ENCODE data around the gene GSS.

Gene GSS

DNA sequence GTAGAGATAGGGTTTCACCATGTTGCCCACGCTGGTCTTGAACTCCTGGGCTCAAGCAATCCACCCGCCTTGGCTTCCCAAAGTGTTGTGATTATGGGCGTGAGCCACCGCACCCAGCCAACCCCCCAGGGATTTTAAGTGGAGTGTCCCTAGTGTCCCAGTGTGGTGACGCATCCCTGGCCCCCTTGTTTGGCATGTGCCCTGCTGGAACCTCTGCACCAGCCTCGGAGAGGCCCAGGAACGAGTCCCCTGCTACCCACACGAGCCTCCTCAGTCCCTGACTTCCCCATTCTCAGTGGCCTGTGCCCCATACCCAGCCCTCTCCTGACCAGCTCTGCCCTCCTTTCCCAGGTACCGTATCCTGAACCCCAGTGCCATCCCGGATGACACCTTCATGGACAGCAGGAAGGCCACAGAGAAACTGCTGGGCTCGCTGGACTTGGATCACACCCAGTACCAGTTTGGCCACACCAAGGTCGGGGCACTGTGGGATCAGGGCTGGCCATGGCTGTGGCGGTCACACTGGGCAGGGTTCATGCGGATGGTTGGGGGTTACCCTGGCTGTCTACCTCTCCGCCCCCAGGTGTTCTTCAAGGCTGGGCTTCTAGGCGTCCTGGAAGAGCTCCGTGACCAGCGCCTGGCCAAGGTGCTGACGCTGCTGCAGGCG, 37.3 kb upstream of the GSS start:
- DNase-seq = no peak

DNA sequence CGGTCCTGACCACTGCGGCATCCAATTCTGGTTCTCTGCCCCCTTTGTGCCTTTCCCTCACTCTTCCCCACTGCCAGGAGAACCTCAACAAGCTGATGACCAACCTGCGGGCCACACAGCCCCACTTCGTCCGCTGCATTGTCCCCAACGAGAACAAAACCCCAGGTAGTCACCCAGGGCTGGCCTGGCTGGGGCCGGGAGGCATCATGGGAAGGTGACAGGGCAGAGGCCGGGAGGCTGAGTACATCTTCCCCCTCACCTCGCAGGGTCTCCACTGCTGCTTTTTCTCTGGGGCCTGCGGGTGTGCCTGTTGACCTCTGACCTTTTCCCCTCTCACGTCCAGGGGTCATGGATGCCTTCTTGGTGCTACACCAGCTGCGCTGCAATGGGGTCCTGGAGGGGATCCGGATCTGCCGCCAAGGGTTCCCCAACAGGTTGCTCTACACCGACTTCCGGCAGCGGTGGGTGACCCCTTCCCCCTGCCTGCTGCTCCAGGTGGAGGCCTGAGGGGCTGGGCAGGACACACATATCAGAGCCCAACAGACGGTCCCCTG, 35.1 kb upstream of the GSS start:
- DNase-seq = no peak

GRCh38 chr20:34990231-34990630, 34.6 kb upstream of the GSS start:
- DNase-seq = no peak

GRCh38 chr20:34989670-34990069, 34.1 kb upstream of the GSS start:
- no peak for DNase-seq

DNA sequence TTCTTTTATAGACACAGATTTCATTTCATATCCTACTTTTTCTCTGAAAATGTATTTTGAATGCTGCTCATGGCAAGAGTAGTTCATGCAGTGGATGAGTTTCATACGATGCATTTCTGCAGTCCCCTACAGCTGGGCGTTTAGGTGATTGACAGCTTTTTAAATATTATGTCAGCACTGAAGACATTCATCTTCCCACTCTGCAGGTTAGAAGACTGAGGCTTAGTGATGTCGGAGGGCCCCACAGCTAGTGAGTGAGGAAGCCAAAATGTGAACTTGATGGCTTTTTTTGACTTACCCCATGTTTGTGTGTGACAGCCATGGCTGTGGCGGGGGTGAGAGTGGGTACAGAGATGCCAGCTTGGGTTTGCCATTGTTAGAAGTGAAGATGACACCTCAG, 33.5 kb upstream of the GSS start:
- no peak for DNase-seq

GRCh38 chr20:34988191-34988540, 32.6 kb upstream of the GSS start:
- no peak for DNase-seq

GRCh38 chr20:34987288-34988190, 31.9 kb upstream of the GSS start:
- DNase-seq = no peak

DNA sequence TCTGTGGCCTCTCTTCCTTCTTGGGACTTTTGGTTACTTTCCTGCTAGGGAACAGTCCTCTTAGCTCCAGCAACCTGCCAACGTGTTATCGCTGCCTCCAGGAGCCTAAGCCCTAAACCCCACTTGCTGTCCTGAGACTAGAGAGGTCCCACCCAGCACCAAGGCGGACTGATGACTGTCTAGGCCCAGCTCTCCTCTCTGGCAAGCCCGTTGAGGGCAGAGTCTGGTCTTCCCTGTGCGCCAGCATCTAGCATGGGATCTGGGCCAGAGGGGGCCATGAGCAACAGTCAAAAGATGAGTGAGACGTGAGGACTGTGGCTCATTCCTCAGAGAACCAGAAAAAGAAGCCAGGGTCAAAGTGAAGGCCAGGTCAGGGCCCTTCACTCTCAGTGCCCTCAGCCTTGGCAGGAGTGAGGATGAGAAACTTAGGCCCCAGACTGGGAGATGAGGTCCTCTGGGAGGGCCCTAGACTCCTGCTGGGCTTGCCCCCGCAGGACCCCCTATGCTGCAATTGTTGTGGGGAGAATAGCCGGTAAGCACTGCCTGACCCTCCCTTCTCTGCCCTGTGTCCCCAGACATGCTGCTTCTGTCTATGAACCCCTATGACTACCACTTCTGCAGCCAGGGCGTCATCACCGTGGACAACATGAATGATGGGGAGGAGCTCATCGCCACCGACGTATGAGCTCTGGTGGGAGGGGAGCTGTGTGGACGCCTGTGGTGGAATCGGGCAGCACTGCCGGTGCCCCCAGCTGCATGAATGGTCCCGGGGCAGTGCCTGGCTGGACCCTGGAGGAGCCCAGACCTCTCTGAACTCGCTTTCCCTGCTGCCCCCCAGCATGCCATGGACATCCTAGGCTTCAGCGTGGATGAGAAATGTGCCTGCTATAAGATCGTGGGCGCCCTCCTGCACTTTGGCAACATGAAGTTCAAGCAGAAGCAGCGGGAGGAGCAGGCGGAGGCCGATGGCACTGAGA, 31.0 kb upstream of the GSS start:
- no peak for DNase-seq

DNA sequence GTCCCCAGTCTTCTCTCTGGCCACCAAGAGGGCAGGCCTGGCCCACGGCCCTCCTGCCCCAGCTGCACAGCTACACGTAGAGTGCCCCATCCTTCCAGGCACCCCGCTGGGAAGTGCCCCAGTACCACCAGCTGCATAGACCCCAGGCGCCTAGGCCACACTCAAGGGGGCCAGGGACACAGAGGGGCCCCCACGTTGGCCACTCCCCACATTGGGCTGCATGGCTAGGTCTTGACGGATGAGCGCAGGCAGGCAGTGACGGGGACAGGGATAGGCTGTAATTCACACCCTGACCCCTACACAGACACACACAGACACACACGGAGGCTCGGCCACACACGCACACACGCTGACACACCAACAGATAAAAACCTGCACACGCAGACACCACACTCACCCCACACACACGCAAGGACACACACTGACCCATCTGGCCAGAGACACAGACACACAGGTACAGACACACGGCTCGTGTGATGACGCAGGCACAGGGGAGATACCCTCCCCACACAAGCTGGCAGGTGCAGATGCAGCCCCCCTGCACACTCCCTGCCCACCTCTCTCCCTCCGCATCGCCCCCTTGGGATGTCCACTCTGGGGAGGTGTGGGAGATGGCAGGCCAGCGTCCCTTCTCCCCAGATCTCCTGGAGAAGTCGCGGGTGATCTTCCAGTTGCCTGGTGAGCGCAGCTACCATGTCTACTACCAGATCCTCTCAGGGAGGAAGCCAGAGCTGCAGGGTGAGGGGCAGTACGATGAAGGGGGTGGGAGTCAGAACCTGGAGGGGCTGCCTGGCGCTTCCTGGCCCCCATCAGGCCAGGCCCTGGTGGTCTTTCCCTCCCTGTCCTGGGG, 30.1 kb upstream of the GSS start:
- DNase-seq = no peak

- DNase-seq = no peak
These were observed 29.2 kb upstream of the GSS start for GRCh38 chr20:34984756-34985261.

DNA sequence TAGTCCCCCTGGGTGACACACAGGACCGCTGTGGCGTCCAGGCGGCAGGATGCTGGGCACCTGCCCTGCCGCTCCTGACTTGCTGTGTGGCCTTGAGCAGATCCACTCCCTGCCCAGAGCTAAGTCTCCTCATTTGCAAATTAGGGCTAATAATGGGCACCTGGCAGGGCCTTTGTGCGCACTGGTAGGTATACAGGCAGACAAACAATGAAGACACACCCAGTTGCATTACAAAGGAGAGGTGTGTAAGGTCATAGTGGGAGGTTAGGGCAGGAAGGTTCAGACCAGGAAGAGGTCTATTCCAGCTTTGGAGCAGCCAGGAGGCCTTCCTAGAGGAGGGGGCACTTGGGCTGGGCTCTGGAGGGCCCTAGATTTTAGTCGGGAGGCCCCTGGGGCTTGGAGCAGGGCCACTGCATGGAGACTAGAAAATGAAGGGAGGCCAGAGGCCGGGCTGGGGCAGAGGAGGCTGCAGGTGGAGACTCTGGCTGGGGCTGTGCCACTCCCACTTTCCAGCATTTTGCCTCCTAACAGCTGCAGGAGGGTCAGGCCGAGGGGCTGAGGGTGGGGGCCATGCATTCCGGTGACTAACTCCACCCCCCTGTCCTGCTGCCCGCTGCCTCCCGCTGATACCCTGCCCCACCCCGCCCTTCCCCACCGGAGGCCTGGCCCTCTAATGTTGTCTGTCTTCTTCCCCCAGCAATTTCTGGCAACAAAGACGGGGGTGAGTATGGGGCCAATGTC, 28.6 kb upstream of the GSS start:
- DNase-seq = no peak

DNA sequence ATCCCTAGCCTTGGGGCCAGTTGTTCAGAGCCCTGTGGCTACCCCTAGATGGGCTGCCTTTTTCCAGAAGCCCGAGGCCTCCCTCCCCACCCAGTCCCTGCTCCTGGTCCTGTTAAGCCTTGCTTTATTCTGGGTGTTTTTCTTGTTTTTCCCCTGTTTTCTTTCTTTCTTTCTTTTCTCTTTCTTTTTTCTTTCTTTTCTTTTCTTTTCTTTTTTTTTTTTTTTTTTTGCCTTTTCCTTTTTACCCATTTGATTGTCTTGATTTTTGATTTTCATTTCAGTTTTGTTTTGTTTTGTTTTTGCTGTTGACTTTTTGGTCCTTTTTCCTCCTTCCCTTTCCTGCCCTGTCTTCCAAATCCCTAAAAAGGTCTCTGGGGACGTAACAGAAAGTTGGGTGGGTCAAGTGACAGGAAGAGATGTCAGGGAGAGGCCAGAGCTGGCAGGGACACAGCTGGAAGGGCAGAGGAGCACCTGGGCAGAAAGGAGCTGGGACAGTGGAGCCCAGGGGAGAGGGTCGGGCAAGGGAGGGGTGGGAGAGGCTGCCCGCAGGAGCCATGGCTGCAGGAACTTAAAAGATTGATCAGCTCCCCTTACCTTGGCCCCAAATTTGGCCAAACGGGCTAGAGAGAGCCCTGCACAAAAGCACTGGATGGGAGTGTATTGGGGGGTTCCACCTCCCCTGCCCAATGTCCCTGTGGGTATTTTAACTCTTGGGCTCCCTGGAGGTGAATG, 27.6 kb upstream of the GSS start:
- no peak for DNase-seq

GRCh38 chr20:34982270-34983088, 26.9 kb upstream of the GSS start:
- DNase-seq = no peak

GRCh38 chr20:34980543-34981233, 25.1 kb upstream of the GSS start:
- DNase-seq = no peak

DNA sequence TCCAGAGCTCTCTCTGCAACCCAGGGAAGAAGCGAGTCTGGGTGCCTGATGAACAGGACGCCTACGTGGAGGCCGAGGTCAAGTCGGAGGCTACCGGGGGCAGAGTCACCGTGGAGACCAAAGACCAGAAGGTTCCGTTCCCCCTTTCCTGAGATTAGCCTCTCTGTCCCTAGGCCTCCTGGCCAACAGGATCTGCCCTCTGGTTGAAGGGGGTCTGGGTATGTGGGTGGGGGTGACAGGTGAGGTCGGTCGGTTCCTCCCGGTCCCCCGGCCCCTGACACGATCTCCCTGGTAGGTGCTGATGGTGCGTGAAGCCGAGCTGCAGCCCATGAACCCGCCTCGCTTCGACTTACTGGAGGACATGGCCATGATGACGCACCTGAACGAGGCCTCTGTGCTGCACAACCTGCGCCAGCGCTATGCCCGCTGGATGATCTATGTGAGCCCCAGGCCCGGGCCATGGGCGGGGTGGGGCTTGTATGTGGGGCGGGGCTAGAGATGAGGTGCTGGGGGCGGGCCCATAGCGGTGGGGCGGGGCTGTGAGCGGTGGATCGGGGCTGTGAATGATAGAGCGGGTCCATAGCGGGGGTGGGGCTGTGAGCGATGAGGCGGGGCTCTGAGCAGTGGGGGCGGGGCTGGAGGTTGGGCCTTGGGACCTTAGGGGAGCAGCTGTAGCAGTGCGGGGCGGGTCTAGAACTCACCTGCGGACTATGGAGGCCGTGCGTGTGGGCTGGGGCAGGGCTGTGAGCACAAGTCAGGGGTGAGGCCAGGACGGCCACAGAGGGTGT, 24.0 kb upstream of the GSS start:
- no peak for DNase-seq

GRCh38 chr20:34978092-34978744, 22.6 kb upstream of the GSS start:
- no peak for DNase-seq

DNA sequence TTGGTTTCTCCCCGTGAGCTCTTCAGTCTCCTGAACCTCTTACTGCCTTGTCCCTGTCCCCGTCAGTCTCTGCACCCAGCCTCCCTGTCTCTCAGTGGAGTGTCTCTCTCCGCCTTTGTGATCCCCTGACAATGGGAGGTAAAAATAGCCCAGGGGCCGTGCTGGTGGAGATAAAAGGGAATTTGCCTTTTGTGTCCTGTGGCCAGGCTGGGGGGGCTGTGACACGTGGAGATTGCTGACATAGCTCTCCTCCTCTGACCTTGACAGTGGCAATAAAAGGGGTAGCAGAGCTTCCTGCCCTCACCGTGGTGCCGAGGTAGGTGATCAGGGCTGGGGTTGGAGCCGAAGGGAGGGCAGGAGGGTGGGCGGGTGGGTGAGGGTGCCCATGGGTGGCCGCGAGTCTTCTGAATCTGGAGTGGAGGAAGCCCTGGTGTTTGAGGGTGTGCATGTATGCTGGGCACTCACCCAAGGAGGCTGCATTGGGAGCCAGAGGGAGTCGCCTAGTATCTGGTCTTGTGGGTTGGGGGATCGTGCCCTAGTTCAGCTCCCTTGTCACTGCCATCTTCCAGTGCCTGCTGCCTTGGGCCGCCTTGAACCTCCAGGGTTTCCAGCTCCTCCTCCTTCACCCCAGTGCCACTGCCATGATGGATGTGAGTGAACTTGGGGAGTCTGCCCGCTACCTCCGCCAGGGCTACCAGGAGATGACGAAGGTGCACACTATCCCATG, 21.9 kb upstream of the GSS start:
- no peak for DNase-seq
